GM12878 (cell line): Measurements from ENCODE around the gene CLK1. TPM values are rescaled to one million over a fixed set of nuclear protein-coding genes. Genes with fewer than 3 reads are reported as not detected.

Experiments used
- BACH1 ChIP-seq: fragments of 450-650 bp; IDR thresholded peaks from 2 replicates; pipeline ENCODE4 v1.6.1; 2017; ENCODE audit warnings: mild to moderate bottlenecking, borderline replicate concordance
- CBX5 ChIP-seq: sonication (generic); IDR thresholded peaks from 2 replicates; pipeline ENCODE4 v1.6.1; 2016; ENCODE audit warnings: low read depth, moderate library complexity, mild to moderate bottlenecking, inconsistent platforms
- EED ChIP-seq: sonication (generic); IDR thresholded peaks from 2 replicates; pipeline ENCODE4 v1.6.1; 2016; ENCODE audit warnings: antibody characterized with exemption, low read depth
- IKZF2 ChIP-seq, 2 experiments: fragments of 450-650 bp; IDR thresholded peaks; 2 replicates each; pipeline ENCODE4 v1.6.1; 2017; ENCODE audit warnings: mild to moderate bottlenecking in 2 of 2, moderate library complexity in 2 of 2
- MTA3 ChIP-seq: IDR thresholded peaks from 2 replicates; pipeline ENCODE4 v1.6.1; 2012; ENCODE audit warnings: low read length, inconsistent platforms, borderline replicate concordance
- MXI1 ChIP-seq: fragments of 150-350 bp; IDR thresholded peaks from 2 replicates; pipeline ENCODE4 v1.6.1; 2011; ENCODE audit warnings: low read depth, mild to moderate bottlenecking, inconsistent platforms, low read length, improper control_type of control experiment
- NBN ChIP-seq: fragments of 450-650 bp; IDR thresholded peaks from 2 replicates; pipeline ENCODE4 v1.6.1; 2016
- PAX5 ChIP-seq: IDR thresholded peaks from 2 replicates; pipeline ENCODE4 v1.6.1; 2011; ENCODE audit warnings: low read depth, low read length, borderline replicate concordance
- SREBF1 ChIP-seq: IDR thresholded peaks from 2 replicates; pipeline ENCODE4 v1.6.1; 2012; ENCODE audit warnings: mild to moderate bottlenecking, low read length
- ZNF24 ChIP-seq: fragments of 450-650 bp; IDR thresholded peaks from 2 replicates; pipeline ENCODE4 v1.6.1; 2017; ENCODE audit warnings: antibody characterized with exemption, mild to moderate bottlenecking
- ZZZ3 ChIP-seq: IDR thresholded peaks from 2 replicates; pipeline ENCODE4 v1.6.1; 2011; ENCODE audit warnings: low read depth; ENCODE audit not compliant: control insufficient read depth, insufficient read length
- polyA plus RNA-seq, 11 experiments: library from polyadenylated mRNA; depleted of rRNA in 4 of 11; unstranded in 6 of 11; stranded (reverse) in 5 of 11; fragments of >200 nt; fragmentation: Nextera tagmentation in 4 of 11; fragmentation: Illumina TruSeq in 1 of 11; extraction: Ambion mirVana in 4 of 11; extraction: Trizol in 1 of 11; gene quantifications; 1 replicate in 1 of 11; 2 replicates in 10 of 11; pipeline versions ENCODE4 v1.2.1 to v1.2.3, GENCODE V29; 2011 to 2016; ENCODE audit warnings: inconsistent platforms in 2 of 11, missing spikeins in 2 of 11, low read depth in 1 of 11
- total RNA-seq, 4 experiments: library from RNA; depleted of rRNA in 3 of 4; stranded (reverse); fragments of >200 nt in 3 of 4; fragmentation: Illumina TruSeq in 1 of 4; extraction: Trizol in 1 of 4; gene quantifications; 2 replicates each; pipeline versions ENCODE4 v1.2.1 to v1.2.3, GENCODE V29; 2013 to 2021
- TF ChIP-seq, protein P1 (sequence below): fragments of 450-650 bp; IDR thresholded peaks from 2 replicates; pipeline ENCODE4 v1.6.1; 2017; ENCODE audit warnings: mild to moderate bottlenecking, low read depth, inconsistent platforms; ENCODE audit not compliant: poor library complexity, severe bottlenecking
- TF ChIP-seq, protein P2 (sequence below): fragments of 450-650 bp; IDR thresholded peaks from 2 replicates; pipeline ENCODE4 v1.6.1; 2016; ENCODE audit warnings: mild to moderate bottlenecking
- TF ChIP-seq, protein P3 (sequence below): IDR thresholded peaks from 2 replicates; pipeline ENCODE4 v1.6.1; 2011; ENCODE audit warnings: borderline replicate concordance, low read depth, mild to moderate bottlenecking, moderate library complexity, low read length; ENCODE audit not compliant: insufficient read depth, poor library complexity, severe bottlenecking
- TF ChIP-seq, protein P4 (sequence below): fragments of 450-650 bp; IDR thresholded peaks from 2 replicates; pipeline ENCODE4 v1.6.1; 2017; ENCODE audit warnings: mild to moderate bottlenecking, moderate library complexity
- TF ChIP-seq, protein P5 (sequence below): IDR thresholded peaks from 2 replicates; pipeline ENCODE4 v1.6.1; 2012; ENCODE audit warnings: low read depth, low read length, improper control_type of control experiment
- TF ChIP-seq, protein P6 (sequence below): fragments of 450-650 bp; IDR thresholded peaks from 2 replicates; pipeline ENCODE4 v1.6.1; 2016; ENCODE audit warnings: mild to moderate bottlenecking, moderate library complexity, borderline replicate concordance

The CLK1 gene
- total and polyA plus RNA-seq, 10 of the 15 experiments (the other 5 are each of a cell fraction or from before 2014, with no cell fraction given): 61.2 to 221 (median 80.1) TPM

DNA sequence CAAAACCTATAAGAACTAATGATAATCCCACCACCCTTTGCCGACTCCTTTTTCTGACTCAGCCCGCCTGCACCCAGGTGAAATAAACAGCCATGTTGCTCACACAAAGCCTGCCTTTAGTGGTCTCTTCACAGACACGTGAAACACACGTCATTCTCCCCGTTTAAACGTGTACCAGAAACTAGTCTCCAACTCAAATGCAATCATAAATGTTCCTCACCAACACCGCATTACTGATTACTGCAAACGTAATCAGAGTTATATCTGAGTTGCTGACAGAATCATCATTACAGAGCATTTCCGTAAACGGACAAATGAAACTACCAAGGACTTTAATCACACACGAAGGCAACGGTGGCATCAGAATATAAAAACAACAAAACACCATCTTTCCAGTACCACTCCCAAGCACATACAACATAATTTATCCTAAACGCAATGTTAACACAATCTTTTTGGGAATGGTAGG lies 1.9 kb downstream of the CLK1 start (continued):
- no peak for TF ChIP-seq IKZF2 (IDR thresholded peaks at IDR 0.05)
- no peak for TF ChIP-seq PAX5
- TF ChIP-seq, protein P1, sequence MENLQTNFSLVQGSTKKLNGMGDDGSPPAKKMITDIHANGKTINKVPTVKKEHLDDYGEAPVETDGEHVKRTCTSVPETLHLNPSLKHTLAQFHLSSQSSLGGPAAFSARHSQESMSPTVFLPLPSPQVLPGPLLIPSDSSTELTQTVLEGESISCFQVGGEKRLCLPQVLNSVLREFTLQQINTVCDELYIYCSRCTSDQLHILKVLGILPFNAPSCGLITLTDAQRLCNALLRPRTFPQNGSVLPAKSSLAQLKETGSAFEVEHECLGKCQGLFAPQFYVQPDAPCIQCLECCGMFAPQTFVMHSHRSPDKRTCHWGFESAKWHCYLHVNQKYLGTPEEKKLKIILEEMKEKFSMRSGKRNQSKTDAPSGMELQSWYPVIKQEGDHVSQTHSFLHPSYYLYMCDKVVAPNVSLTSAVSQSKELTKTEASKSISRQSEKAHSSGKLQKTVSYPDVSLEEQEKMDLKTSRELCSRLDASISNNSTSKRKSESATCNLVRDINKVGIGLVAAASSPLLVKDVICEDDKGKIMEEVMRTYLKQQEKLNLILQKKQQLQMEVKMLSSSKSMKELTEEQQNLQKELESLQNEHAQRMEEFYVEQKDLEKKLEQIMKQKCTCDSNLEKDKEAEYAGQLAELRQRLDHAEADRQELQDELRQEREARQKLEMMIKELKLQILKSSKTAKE: no peak
- TF ChIP-seq, protein P2, sequence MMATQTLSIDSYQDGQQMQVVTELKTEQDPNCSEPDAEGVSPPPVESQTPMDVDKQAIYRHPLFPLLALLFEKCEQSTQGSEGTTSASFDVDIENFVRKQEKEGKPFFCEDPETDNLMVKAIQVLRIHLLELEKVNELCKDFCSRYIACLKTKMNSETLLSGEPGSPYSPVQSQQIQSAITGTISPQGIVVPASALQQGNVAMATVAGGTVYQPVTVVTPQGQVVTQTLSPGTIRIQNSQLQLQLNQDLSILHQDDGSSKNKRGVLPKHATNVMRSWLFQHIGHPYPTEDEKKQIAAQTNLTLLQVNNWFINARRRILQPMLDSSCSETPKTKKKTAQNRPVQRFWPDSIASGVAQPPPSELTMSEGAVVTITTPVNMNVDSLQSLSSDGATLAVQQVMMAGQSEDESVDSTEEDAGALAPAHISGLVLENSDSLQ: peak; percentile 22; the same call in 1 of the 2 replicates
- TF ChIP-seq NBN: peak; percentile 60; the same call in 1 of the 2 replicates
- TF ChIP-seq, protein P3, sequence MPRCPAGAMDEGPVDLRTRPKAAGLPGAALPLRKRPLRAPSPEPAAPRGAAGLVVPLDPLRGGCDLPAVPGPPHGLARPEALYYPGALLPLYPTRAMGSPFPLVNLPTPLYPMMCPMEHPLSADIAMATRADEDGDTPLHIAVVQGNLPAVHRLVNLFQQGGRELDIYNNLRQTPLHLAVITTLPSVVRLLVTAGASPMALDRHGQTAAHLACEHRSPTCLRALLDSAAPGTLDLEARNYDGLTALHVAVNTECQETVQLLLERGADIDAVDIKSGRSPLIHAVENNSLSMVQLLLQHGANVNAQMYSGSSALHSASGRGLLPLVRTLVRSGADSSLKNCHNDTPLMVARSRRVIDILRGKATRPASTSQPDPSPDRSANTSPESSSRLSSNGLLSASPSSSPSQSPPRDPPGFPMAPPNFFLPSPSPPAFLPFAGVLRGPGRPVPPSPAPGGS: no peak
- TF ChIP-seq, protein P4, sequence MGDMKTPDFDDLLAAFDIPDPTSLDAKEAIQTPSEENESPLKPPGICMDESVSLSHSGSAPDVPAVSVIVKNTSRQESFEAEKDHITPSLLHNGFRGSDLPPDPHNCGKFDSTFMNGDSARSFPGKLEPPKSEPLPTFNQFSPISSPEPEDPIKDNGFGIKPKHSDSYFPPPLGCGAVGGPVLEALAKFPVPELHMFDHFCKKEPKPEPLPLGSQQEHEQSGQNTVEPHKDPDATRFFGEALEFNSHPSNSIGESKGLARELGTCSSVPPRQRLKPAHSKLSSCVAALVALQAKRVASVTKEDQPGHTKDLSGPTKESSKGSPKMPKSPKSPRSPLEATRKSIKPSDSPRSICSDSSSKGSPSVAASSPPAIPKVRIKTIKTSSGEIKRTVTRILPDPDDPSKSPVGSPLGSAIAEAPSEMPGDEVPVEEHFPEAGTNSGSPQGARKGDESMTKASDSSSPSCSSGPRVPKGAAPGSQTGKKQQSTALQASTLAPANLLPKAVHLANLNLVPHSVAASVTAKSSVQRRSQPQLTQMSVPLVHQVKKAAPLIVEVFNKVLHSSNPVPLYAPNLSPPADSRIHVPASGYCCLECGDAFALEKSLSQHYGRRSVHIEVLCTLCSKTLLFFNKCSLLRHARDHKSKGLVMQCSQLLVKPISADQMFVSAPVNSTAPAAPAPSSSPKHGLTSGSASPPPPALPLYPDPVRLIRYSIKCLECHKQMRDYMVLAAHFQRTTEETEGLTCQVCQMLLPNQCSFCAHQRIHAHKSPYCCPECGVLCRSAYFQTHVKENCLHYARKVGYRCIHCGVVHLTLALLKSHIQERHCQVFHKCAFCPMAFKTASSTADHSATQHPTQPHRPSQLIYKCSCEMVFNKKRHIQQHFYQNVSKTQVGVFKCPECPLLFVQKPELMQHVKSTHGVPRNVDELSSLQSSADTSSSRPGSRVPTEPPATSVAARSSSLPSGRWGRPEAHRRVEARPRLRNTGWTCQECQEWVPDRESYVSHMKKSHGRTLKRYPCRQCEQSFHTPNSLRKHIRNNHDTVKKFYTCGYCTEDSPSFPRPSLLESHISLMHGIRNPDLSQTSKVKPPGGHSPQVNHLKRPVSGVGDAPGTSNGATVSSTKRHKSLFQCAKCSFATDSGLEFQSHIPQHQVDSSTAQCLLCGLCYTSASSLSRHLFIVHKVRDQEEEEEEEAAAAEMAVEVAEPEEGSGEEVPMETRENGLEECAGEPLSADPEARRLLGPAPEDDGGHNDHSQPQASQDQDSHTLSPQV: peak; percentile 32; the same call in 1 of the 2 replicates
- TF ChIP-seq ZNF24: no peak
- peak; percentile 44; the same call in 1 of the 2 replicates for TF ChIP-seq BACH1
- TF ChIP-seq ZZZ3: no peak
- TF ChIP-seq MTA3: no peak
- TF ChIP-seq, protein P5, sequence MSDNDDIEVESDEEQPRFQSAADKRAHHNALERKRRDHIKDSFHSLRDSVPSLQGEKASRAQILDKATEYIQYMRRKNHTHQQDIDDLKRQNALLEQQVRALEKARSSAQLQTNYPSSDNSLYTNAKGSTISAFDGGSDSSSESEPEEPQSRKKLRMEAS: no peak
- TF ChIP-seq CBX5: no peak
- TF ChIP-seq, protein P6, sequence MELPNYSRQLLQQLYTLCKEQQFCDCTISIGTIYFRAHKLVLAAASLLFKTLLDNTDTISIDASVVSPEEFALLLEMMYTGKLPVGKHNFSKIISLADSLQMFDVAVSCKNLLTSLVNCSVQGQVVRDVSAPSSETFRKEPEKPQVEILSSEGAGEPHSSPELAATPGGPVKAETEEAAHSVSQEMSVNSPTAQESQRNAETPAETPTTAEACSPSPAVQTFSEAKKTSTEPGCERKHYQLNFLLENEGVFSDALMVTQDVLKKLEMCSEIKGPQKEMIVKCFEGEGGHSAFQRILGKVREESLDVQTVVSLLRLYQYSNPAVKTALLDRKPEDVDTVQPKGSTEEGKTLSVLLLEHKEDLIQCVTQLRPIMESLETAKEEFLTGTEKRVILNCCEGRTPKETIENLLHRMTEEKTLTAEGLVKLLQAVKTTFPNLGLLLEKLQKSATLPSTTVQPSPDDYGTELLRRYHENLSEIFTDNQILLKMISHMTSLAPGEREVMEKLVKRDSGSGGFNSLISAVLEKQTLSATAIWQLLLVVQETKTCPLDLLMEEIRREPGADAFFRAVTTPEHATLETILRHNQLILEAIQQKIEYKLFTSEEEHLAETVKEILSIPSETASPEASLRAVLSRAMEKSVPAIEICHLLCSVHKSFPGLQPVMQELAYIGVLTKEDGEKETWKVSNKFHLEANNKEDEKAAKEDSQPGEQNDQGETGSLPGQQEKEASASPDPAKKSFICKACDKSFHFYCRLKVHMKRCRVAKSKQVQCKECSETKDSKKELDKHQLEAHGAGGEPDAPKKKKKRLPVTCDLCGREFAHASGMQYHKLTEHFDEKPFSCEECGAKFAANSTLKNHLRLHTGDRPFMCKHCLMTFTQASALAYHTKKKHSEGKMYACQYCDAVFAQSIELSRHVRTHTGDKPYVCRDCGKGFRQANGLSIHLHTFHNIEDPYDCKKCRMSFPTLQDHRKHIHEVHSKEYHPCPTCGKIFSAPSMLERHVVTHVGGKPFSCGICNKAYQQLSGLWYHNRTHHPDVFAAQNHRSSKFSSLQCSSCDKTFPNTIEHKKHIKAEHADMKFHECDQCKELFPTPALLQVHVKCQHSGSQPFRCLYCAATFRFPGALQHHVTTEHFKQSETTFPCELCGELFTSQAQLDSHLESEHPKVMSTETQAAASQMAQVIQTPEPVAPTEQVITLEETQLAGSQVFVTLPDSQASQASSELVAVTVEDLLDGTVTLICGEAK: no peak
- TF ChIP-seq MXI1: peak; percentile 82; the same call in 1 of the 2 replicates
- TF ChIP-seq EED: no peak
- no peak for TF ChIP-seq SREBF1
